NCI-H2029 (cell line): ENCODE data around the gene TOGARAM1.

Experiments
- DNase-seq: peaks from one replicate; lab custom pipeline; 2025; lab: John Stamatoyannopoulos, UW

TOGARAM1 gene, protein sequence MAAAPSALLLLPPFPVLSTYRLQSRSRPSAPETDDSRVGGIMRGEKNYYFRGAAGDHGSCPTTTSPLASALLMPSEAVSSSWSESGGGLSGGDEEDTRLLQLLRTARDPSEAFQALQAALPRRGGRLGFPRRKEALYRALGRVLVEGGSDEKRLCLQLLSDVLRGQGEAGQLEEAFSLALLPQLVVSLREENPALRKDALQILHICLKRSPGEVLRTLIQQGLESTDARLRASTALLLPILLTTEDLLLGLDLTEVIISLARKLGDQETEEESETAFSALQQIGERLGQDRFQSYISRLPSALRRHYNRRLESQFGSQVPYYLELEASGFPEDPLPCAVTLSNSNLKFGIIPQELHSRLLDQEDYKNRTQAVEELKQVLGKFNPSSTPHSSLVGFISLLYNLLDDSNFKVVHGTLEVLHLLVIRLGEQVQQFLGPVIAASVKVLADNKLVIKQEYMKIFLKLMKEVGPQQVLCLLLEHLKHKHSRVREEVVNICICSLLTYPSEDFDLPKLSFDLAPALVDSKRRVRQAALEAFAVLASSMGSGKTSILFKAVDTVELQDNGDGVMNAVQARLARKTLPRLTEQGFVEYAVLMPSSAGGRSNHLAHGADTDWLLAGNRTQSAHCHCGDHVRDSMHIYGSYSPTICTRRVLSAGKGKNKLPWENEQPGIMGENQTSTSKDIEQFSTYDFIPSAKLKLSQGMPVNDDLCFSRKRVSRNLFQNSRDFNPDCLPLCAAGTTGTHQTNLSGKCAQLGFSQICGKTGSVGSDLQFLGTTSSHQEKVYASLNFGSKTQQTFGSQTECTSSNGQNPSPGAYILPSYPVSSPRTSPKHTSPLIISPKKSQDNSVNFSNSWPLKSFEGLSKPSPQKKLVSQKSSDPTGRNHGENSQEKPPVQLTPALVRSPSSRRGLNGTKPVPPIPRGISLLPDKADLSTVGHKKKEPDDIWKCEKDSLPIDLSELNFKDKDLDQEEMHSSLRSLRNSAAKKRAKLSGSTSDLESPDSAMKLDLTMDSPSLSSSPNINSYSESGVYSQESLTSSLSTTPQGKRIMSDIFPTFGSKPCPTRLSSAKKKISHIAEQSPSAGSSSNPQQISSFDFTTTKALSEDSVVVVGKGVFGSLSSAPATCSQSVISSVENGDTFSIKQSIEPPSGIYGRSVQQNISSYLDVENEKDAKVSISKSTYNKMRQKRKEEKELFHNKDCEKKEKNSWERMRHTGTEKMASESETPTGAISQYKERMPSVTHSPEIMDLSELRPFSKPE (N-terminal part only)

DNA sequence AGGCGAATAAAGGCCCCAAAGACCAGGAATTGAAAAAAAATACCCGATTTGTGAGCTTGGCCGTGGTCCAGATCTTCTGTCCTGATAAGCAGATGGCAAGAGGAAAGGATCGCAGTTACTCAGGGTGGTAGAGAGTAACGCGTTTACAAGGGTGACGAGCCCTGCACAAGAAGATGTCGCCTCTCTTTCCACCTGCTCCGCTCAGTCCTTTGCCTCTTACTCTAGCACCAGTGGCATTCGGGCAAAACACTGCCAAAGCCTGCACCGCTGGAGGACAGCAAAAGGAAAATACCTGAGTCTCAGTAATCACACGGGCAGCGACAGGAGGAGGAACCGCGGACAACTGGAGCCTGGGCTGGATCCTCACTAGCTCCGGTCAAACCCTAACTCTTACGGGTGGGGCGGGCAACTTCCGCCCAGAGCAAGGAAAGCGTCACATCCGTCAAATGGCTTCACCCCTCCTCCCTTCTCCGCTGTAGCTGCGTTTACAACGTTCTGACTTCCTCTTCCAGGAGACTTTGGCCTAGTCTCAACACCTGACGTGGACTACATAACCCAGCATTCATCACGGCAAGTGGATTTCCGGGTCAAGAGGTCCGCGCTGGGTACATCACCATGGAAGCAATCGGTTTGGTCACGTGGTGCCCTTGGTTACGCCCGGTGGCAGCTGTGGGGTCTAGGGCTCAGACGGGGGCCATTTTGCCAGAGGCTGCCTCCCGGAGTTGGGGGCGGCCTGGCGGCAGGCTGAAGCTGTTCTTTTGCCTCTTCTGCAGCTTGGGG is at the start of gene TOGARAM1, which contains the start of gene KLHL28:
TSS of gene TOGARAM1 (plus strand) at position 637 of the 780 bp plus-strand sequence. CDS start 232 bp downstream, outside the sequence.
TSS of gene KLHL28 (minus strand) at position 394 of the 780 bp plus-strand sequence. CDS start 16,019 bp downstream, outside the sequence.
- DNase-seq, result peak; percentile 100

GRCh38 chr14:44914849-44915248 is 47.1 kb upstream of the TOGARAM1 start:
- no peak for DNase-seq

GRCh38 chr14:44928793-44929192 is 33.2 kb upstream of the TOGARAM1 start:
- no peak for DNase-seq

DNA sequence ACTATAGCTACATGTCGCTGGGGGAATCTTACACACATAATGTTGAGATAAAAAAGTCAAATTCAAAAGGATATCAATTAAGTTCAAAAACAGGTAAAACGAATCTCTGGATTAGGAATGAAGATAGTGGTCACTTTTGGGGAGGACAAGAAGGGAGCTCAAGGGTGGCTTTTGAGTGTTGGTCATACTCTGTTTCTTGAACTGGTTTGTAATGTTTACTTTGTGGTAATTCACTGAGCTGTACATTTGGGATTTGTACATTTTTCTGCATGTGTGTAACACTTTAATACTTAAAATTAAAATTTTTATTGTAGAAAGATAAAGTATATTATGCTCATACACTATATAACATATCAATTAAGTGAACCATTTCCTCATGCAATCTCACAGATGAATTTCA is 26.8 kb upstream of the TOGARAM1 start:
- no peak for DNase-seq

GRCh38 chr14:44937547-44937946 is 24.4 kb upstream of the TOGARAM1 start:
- DNase-seq, result no peak

DNA sequence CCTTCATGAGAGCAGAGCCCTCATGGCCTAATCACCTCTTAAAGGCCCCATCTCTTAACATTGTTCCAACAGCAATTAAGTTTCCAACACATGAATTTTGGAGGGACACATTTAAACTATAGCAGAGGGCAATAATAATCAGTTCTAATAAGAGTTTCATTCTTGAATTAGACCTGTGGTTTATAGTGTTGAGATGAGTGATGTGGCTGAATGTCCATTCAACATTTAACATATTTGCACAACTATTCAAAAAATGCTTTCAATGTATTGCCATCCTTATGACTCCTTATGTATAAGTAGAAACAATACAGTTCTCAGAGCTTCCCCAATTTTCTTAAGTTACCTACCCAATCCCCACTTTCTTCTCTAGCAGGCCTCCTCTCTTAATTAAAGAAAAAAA is 21.8 kb upstream of the TOGARAM1 start:
- no peak for DNase-seq

GRCh38 chr14:44940944-44941343 is 21.0 kb upstream of the TOGARAM1 start:
- DNase-seq, result no peak

DNA sequence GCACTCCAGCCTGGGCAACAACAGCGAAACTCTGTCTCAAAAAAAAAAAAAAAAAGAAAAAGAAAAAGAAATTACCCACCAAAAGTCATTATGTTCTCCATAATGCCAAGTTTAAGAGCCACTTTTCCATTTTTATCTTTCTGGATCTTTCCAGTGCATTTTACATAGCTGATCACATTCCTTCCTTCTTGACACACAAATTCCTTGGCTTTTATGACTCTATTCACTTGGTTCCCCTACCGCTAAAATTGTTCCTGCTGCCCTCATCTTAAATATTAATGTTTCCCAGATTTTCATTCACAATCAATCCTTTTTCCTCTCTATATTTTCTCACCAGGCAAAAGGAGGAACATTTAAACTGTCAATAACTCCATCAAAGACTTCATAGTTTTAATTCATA is 20.4 kb upstream of the TOGARAM1 start:
- no peak for DNase-seq

DNA sequence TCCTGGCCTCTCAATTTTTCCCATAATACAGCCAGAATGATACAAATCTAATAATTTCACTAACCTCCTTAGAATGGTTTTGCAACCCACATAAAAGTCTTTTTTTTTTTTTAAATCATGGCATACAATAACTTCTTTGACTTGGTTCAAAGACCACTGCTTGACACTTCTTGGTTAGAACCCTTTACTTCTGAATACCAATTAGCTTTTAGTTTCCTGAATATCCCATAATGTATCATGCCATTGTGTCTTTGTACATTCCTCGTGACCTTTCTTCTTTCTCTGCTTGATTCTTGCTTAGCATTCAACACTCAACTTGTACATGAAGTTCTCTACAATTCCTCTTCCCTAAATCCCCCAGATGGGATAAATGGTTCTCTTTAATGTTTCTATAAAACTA is 19.6 kb upstream of the TOGARAM1 start:
- DNase-seq, result no peak

DNA sequence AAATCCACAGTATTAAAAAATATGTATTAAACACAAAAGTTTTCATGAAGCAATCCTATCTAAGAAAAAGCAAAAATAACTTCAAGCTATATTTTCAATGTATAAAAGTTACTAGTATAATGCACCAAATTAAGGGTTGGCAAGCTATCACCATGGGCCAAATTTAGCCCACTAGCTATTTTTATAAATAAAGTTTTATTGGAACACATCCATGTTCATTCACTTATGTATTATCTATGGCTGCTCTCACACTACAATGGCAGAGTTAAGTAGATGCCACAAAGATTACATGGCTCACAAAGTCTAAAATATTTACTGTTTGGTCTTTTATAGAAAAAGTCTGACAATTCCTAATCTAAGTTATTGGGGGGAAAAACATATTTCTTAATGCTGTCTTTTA is 17.9 kb upstream of the TOGARAM1 start:
- DNase-seq, result no peak

DNA sequence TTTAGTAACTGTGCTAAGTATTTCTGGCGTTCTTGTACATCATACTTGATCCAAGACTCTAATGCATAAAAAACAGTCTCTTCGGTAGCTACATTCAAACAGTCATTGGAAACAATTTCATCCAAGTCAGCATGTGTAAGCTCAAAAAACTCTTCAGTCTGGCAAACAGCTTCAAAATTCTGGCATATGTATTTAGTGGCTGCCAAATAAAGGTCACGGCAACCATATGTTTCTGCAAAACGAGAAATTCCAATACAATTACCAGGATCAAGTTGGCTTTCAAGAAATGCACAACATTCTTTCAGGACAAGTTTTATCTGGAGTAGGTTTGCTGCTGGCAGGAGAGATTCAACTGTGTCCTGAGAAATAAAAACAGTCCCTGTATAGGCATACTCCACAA is 16.7 kb upstream of the TOGARAM1 start:
- no peak for DNase-seq

DNA sequence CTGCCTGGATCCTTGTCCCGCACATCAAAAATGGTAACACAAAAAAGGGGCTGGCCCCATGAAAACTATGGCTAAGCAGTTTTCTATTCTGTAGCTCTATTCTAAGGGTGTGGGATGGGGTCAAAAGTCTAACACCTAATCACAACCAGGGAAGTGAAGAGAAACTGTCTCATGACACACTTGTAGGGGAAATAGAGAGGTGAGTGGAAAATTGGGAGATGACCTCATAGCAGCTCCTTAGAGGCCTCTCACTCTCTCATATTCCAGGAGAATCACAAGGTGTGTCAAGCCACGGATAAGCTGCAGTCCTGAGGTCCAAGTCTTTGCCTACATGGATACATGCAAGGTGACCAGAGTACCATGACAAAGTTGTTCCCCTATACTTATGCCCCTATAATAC is 10.9 kb upstream of the TOGARAM1 start:
- DNase-seq, result no peak

GRCh38 chr14:44952391-44953110 is 9.4 kb upstream of the TOGARAM1 start:
- DNase-seq, result no peak

- no peak for DNase-seq
These were observed 7.2 kb upstream of the TOGARAM1 start for GRCh38 chr14:44954750-44955149.

GRCh38 chr14:44955528-44955927 is 6.5 kb upstream of the TOGARAM1 start:
- no peak for DNase-seq

DNA sequence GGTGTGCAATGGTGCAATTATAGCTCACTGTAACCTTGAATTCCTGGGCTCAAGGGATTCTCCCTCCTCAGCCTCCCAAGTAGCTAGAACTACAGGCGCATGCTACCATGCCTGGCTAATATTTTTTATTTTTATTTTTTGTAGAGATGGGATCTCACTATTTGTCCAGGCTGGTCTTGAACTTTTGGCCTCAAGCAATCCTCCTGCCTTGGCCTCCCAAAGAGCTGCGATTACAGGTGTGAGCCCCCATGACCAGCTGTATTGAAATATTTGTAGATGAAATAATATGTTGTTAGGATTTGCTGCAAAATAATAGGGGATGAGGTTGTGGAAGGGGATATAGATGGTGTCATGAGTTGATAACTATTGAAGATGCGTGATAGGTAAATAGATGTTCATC is 5.1 kb upstream of the TOGARAM1 start:
- no peak for DNase-seq

GRCh38 chr14:44959538-44959937 is 2.5 kb upstream of the TOGARAM1 start:
- DNase-seq, result no peak

GRCh38 chr14:44960146-44960545 is 1.8 kb upstream of the TOGARAM1 start:
- DNase-seq, result no peak

GRCh38 chr14:44960646-44961045 is 1.3 kb upstream of the TOGARAM1 start:
- DNase-seq, result no peak

DNA sequence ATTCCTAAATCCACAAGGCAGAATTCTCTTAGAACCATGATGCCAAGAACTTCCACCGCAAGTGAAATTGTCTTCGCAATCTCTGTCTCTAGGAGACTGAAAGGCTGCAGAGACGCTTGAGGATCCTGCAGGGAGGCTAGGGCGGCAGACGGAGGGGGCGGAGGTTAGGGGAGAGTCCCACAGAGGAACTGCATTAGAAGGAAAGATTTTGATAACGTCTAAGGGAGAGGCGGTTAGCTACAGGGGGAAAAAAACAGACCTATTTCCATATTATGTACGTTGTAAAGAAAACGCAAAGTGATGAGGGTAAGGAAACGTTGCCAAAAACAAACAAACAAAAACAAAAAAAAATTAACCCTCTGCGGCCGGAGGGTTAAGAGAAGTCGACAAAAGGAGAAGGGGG is 838 bp upstream of the TOGARAM1 start:
- peak; percentile 57 for DNase-seq
